NCI-H446 (cell line): Measurements from ENCODE around the gene ZNF408.

ENCODE experiments used
- DNase-seq, 2 experiments: peaks; one replicate each; lab custom pipeline; 2025; lab: John Stamatoyannopoulos, UW

Gene ZNF408

DNA sequence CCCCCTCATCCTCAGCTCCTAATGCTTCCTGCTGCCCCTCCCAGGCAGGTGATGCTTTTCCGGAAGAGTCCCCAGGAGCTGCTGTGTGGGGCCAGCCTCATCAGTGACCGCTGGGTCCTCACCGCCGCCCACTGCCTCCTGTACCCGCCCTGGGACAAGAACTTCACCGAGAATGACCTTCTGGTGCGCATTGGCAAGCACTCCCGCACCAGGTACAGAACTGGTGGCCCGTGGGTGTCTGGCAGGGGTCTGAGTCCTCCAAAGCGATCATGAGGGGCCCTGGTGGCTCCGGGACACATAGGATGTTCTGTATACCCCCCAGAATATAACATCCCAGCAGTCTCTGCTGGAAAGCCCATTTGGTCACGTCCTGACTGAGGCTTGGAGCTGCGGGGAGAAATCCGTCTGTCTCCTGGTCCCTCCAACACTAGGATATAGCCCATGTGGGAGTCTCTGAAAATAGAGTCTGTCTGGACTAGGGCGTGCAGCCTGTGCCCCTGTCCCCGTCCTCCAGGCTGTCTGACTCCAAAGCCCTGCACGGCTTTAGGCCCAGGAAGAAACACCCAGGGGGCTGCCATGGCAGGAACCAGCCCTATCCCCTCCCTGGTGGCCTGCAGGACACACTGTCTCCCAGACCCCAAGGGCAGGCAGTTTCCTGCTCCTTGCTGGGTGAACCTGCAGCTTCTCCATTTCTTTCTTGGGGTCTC lies 27.3 kb downstream of the ZNF408 start:
- DNase-seq, result no peak

GRCh38 chr11:46728659-46729040 lies 27.8 kb downstream of the ZNF408 start:
- DNase-seq, result no peak

- no peak for DNase-seq
Measured at GRCh38 chr11:46729110-46730027, 28.5 kb downstream of the ZNF408 start.

GRCh38 chr11:46731545-46731944 lies 30.7 kb downstream of the ZNF408 start:
- no peak for DNase-seq

DNA sequence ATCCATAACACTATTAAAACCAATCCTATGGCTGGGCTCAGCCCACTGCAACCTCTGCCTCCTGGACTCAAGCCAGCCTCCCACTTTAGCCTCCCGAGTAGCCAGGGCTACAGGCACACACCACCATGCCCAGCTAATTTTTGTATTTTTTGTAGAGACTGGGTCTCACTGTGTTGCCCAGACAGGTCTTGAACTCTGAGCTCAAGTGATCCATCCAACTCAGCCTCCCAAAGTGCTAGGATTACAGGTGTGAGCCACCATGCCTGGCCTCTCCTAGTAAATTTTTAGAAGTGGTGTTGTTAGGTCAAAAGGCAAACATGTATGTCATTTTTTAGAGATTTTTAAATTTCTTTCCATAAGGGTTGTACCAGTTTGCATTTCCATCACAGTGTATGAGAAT lies 32.4 kb downstream of the ZNF408 start:
- DNase-seq, result no peak

GRCh38 chr11:46736146-46736545 lies 35.3 kb downstream of the ZNF408 start:
- DNase-seq, result no peak

- no peak for DNase-seq
Measured at GRCh38 chr11:46736615-46737014, 35.8 kb downstream of the ZNF408 start.

DNA sequence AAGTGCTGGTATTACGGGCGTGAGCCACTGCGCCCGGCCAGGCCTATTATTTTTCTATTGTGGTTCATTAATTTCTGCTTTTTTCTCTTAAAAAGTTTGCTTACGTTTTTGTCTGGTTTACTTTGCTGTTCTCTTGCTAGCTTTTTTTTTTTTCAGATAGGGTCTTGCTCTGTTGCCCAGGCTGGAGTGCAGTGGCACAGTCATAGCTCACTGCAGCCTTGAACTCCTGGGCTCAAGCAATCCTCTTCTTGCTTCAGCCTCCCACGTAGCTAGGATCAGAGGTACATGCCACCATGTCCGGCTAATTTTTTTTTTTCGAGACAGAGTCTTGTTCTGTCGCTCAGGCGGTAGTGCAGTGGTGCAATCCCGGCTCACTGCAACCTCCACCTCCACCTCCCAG lies 36.9 kb downstream of the ZNF408 start:
- DNase-seq, result no peak

DNA sequence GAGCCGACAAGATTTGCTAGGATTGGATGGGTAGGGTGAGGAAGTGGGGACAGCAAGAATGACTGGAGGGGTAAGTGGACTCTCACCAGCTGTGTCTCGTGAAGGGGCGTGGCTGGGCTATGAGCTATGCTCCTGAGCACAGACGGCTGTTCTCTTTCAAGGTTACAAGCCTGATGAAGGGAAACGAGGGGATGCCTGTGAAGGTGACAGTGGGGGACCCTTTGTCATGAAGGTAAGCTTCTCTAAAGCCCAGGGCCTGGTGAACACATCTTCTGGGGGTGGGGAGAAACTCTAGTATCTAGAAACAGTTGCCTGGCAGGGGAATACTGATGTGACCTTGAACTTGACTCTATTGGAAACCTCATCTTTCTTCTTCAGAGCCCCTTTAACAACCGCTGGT lies 38.1 kb downstream of the ZNF408 start:
- no peak for DNase-seq

DNA sequence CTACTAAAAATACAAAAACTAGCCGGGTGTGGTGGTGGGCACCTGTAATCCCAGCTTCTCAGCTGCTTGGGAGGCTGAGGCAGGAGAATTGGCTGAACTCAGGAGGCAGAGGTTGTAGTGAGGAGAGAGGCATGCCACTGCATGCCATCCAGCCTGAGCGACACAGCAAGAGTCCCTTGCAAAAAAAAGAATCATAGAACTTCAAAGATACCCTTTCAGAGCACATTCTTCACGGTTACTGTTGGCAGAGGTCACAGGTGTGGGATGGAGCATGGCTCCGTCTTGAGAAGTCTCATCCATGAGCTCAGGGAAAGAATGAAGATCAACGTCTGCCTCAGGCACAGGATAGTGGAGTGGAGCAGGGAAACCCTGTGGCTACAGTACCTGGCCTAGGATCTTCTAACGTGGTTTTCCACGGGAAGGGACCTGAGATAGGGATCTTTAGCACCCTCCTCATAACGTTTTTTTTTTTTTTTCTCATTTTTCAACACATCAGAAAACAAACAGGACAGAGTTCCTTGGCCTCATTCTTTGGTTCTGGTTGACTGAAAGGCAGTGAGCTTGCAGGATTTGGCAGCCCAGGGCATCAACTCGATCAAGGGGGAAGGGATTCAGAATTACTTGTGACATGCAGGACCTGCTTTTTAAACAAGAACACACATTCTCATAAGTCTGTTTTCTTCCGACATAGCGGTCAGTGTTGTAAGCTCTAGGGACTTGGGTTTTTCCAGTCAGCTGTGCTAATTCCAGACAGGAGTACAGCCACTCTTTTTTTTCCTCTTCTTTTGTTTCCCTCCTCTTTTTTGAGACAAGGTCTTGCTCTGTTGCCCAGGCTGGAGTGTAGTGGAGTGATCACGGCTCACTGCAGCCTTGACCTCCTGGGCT lies 41.0 kb downstream of the ZNF408 start:
- DNase-seq, result no peak

DNA sequence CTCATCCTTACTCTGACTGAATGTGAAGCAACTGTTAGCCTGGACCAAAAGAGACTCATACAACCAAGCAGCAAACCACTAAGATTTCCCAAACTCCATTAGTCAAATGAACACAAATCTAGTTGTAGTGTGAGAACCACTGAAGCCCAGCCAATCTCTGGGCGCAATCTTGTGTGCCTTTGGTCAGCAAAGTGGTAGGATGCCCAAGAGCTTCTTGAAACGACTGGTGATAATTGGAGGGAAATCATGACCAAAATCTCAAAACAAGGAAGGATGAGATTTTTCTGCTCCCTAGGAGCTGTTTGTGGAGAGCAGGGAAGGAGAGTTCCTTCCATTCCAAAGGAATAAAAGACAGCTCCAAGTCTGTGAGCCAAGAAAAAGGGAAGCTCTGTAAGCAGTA lies 42.2 kb downstream of the ZNF408 start:
- no peak for DNase-seq

DNA sequence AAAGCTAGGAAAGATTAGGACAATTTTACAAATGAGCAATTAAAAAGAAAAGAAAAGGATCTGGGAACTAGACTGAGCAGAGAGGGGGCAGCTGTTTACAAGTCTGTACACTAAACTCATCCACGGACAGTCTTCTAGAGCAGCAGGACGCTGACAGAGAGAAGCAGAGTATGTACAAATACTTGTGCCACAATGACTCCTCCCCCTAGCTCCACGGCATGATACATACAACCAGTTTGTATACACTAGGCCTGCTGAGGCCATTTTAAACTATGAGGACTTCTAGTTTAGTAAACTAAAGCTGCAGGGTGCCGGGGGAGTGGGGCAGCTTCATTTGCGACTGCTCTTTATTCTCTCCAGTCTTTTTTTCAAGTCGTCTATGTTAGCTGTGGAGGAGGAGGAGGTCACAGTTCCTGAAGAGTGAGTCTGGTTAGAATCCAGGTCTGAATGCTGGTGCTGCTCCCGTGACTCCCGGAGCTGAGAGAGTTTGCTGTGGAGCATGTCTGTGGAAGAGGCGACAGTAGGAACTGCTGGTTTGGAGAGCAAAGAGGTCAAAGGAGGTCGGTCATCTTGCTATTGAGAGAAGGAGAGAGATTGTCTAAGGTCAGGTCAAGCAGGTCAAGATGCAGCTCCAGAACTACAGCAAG lies 43.0 kb downstream of the ZNF408 start:
- DNase-seq, result no peak

- no peak for DNase-seq
Measured at GRCh38 chr11:46745328-46745727, 44.5 kb downstream of the ZNF408 start.

- no peak for DNase-seq
Measured at GRCh38 chr11:46745995-46746394, 45.2 kb downstream of the ZNF408 start.

- DNase-seq, result no peak
Measured at GRCh38 chr11:46747150-46747549, 46.3 kb downstream of the ZNF408 start.
